SKM-1 treated with dmso at 0.1 percent for 144 hours (cell line): ENCODE data around the gene FSIP1.

Source experiments
- DNase-seq: peaks from one replicate; lab custom pipeline; 2025; ENCODE audit not compliant: unreplicated experiment; lab: John Stamatoyannopoulos, UW

The FSIP1 gene

DNA sequence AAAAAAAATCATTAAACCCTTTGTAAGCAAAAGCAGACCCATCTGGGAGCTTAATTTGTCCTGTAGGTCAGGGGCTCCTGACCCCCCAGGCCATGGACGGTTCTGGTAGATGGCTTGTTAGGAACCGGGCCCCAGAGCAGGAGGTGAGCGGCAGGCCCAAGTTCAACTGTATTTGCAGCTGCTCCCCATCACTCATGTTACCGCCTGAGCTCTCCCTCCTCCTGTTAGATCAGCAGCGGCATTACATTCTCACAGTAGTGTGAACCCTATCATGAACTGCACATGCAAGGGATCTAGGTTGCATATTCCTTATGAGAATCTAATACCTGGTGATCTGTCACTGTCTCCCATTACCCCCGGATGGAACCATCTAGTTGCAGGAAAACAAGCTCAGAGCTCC is 60.7 kb downstream of the FSIP1 start:
- DNase-seq: no peak

DNA sequence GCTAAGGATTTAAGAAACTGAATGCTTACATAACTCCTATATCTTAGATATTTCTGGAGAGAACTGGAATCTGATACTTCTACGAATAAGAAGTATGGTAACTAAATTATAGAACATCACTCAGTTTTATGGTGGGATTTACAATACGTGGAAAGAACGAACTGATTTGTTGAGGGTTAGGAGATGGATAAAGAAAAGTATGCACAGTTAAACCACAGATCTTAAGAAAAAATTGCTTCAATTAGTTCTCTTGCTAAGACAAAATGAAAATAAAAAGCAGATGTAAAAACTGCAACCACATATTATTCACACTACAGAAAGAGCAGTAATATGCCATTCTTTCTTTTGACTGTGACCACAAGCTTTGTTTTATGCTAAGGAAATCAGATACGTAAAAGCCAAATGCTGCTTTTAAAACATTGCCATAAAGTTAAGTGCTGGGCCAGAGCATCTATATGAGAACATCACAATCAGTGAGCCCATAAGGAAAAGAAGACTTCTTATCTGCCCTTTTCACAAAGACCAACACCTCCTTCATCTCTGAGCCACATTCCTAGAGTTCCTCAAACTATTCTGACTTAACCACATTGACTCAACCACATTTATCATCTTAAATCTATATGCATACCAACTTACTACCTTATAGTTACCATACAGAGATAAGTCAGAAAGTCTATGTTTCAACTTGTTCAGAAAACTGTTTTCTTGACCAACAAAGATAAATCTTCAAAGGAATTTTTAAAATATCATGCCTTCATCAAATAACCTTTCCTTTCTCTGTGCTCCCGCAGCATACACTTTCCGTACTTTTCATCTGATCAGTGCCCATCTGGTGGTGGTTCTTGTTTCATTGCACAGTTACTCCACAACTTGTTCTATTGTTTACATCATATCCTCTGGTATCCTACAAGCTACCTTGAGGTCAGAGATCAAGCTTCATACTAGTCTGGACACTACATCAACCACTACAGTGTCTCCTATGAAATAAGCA is 61.7 kb downstream of the FSIP1 start:
- no peak for DNase-seq

DNA sequence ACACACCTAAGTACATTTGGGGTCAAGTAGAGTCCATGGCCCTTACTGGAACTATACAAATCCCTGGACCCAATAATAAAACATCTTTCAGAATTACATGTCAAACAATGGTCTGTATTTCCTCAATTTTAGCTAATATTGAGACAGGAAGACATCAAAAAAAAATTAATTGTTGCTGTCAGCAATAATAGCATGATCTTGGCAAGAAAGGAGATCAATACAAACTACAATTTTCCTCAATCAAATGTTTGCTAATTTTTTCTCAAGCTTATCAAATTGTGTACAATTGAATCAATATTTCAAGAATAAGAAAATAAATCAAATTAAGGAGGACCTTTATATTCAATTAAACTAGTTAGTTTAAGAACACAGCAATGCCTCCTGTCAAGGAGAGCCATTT is 62.6 kb downstream of the FSIP1 start:
- no peak for DNase-seq

DNA sequence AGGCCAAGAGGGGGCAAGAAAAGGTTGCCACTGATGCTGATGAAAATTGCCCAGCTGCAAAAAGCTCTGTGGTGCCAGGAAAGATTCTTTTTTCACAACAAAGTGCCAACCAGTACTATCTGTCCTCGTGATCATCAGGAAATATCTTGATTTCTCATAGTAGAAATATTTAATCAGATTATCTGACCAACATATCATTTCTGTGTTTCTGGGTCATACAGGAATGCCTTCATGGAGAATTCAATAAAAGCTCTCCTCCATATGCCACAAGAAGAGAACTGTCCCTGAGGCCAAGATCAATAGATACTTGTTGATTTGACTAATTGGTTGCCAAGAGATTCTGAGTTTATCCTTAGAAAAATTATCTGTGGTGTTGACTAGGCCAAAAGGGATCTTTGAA is 63.5 kb downstream of the FSIP1 start:
- no peak for DNase-seq

DNA sequence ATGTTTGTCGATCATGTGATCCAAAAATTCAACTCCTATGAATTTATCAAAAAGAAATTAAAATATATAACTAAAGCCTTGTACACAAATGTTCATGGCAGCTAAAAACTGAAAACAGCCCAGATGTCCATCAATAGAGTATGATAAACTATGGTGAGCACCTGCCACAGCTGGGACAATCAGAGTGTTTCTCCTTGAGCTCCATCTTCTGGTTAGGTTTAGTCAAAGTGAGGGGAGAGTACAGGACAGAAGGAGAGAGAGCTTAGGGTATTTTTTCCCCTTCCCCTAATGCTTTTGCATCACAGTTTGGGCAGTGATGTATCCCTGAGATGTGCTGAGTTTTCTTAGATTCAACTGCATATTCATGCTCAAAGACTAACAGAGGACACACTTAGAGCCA is 65.5 kb downstream of the FSIP1 start:
- DNase-seq: no peak

DNA sequence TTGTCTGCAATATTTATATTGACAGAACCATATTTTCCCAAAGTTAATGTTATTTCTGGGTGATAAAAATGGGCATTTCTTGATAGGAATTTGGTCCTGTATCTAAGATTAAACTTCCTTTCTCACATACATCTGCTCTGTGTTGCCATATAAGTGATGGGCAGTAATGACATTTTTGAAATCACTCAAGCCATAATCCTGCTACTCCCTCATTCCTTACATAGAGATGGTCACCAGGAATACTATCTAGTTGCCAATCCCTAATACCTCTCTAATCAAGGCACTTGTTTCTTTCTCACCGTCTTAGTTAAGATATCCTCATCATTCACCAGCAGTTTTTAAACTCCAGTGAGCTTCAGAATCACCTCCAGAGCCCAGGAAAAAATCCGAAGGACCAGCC is 68.4 kb downstream of the FSIP1 start:
- no peak for DNase-seq

DNA sequence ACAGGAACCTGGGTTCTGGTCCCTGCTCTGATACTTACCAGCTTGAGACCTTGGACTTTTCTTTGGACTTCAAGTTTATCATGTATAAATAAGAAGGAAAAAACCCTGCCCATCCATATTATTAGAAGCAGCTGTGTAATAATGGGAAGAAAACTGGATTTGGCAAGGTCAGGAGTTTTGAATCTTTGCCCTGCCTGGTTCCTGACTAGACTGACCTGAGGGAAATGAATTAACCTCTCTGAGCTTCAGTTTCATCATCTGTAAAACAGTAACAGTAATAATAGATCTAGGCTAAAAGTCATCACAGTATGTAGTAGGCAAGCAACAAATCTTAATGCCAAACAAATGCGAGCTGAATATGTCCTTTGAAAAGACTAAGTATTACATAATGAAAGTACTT is 68.8 kb downstream of the FSIP1 start:
- DNase-seq: no peak

DNA sequence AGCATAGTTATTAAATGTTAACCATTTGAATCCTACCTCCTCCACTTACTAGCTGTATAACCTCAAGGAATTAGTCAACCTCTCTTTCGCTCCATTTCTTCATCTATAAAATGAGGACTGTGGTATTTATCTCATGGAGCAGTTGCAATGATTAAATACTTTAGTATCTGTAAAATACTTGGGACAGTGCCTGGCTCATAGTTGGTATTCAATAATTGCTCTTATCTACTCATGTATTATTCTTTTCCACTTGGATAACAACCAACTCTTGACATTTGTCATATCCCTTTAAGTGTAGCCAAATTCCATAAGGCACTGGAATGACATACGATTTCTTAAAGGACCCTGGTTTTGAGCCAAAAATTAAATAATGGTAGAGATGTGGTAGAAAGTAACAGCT is 72.0 kb downstream of the FSIP1 start:
- DNase-seq: no peak

DNA sequence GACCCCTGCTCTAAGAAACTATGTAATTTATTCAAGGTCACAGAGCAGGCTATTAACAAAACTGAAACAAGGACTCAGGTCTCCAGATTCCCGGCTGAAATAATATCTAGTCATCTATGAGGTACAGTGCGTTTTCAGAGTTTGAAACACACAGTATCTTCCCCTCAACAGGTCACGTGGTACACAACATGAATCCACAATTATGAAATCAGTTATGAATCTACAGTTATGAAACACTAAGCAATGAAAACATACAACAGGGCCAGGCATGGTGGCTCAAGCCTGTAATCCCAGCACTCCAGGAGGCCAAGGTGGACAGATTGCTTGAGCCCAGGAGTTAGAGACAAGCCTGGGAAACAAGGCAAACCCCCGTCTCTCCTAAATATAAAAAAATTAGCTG is 72.7 kb downstream of the FSIP1 start:
- DNase-seq: no peak

DNA sequence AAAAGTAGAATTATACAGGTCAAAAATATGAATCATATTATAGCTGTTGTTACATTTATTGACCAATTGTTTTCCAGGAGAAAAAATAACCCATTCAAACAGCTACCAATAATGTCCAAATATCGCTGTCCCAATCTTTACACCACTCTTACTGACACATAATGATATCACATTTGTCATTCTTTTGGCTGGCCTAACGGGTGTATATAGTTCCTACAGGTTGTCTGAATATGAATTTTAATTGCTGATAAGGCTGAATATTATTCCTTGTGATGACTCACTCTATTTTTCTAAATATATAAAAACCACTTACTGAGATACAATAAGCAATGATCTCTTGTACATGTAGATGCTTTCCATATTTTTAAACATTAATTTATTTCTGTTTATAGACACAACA is 76.4 kb downstream of the FSIP1 start:
- DNase-seq: no peak

DNA sequence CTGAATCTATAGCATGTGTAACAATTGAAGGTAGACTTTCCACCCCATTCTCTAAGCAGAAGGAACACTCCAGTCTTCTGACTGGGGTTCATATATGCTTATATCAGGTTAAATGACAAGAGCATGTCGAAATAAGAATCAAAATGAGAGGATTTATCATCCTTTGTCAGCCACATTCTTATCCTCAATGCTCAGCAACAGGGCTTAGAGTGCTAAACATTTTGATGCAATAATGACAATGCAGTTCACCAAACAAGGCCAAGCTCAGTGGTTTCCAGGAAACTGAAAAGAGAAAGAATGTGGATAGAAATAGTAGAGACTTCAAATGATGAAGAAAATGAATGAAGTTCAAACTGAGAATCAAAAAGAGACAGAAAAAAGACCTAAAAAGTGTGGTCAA is 78.0 kb downstream of the FSIP1 start:
- no peak for DNase-seq

DNA sequence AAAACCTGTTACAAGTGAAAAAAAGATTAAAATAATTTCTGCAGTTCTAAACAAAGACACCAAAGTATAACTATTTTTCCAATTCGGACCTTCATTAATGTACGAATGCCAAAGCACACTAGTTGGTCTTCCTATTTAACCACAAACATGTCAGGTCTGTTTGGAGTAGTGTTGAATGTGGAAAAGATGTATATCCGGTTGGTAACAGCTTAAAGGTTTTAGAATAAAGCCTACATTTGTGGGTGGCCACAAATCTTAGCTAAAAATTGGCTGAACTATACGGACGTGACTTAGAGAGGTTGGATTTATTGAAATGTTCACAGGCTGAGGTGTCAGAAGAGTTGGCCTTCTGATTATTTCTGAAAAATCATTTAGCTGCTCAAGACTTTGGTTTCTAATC is 78.4 kb downstream of the FSIP1 start:
- no peak for DNase-seq

DNA sequence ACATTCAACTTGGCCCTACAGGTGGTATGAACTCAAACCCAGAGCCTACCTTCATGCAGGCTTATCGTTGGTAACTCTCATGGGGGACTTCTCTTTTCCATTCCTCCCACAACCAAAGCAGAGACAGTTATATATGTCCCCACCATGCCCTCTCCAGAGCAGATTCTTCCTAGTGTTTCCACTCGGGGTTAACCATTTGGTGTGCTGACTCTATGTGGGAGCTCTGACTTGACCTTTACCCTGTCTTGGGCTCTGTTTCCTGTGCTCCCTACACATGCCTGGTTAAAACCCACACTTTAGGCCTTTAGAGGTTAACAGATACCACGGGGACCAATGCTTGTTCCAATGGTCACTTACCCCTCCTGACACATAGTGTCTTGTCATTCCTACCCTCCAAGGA is 80.7 kb downstream of the FSIP1 start:
- no peak for DNase-seq

DNA sequence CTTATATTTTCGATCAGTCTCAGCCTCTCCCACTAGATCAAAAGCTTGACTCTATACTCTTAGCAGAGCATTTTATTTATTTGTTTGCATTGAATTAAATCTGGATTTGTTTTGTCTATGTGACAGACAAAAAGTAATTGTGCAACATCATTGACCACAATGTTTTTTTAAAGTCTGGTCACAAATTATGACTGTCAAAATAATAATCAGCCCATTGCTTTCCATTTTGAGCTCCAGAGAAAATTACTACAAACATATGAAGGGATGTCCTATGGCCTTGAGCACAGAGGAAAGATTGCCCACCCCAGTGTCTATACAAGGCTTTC is 82.3 kb downstream of the FSIP1 start:
- DNase-seq: no peak

DNA sequence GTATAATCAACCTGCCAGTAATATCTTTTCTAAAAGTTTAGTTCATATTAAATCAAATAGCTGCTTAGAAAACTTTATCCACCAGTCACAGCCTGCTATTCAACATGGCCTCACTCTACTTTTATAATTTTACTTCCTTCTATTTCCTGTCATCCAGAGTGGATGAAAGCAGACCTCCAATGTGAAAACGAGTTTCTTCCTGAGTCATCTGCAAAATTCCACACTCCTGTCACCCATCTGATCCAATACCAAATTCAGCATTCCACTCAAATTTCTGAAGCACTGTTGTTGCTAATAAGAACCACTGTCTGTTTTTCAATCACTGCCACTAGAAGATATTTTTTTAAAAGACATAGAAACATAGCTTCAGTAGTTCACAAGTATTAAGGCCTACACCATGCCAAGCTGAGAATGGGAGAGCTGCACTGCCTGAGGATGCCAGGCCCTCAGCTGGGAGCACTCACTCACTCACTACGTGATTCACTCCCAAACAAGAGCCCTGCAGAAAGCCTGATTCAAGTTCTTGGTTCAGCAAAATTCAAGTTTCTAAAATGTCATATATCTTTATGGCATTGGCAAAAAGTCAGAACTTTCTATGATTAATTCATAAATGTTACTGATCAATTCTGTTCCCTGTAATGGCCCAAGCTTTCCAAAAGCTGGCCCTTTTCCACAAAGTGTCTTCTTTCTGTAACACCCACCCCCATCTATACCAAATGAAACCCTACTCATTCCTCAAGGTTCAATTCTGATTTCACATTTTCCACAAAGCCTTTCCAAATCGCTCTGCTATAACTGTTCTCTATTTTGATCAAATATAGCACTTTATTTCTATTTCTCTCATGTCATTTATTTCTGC is 82.9 kb downstream of the FSIP1 start:
- DNase-seq: no peak

DNA sequence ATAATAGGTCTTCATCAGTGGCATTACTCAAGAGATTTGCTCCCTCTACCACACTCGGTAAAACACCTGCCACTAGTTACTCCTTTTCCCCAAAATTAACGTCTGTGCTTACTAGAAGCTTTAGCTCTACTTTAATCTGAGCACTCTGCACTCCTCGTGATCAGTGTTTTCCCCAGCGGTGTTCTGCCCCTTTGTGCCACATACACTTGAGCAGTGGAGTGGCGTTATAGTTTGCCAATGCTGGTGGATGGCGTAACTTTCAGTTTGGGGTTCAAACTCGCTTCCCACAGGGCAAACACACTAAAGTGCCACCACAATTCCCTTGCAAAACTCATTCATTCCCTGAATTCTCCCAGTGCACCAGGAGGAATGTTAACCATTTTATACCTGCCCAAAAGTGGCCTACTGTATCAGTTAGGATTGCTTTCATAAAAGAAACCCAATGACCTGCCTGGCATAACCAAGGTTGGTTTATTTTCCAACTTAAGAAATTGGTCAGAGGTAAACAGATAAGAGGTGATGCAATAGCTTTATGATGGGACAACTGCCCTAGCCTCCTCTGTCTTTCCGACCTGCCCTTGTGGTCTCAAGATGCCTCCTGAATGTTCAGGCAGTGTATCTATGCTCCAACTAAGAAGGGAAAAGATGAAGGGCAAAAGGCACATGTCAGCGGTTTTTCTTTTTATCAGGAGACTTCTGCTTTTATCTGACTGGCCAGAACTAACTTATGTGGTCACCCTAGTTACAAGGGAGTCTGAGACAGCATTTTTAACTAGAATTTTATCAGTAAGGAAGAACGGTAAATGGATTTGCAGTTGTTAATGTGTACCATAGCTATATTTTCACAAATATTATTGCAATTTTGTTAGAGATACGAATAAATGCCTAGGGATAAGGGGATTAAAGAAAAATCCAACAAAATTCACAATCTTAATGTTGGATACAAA is 83.9 kb downstream of the FSIP1 start:
- no peak for DNase-seq

DNA sequence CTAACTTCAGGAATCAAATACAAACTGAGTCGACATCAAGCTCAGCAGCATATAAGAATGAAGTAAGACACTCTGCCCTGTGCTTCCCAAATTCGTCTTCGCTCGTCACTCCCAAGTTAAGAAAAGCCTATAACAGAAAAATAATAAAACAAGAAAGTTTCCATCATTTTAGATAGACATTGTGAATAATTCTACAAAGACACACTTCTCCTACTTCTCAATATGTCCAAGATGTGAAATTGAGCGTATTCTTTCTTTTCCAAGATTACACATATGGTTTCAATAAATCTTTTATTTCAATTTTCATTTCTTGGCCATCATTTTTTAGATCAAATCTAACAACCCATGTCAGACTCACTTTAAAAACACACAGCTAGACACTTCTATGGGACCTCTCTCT is 85.1 kb downstream of the FSIP1 start:
- DNase-seq: no peak

DNA sequence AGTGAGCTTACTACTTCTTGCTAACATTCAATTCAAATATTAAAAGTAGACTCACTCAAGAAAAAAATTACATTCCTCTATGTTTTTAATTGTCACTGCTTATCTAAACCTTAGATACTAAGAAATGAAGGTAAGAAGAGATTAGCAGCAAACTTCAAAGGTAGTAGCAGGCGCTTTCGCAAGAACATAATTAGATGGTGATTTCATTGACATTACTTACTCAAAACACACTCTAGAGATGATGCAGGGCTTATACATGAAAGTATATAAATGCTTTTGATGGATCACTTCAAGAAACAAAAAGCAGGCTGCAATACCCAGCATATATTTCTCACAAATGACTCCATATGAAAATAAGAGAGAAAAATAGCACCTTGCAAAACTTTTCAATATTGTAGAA is 86.8 kb downstream of the FSIP1 start:
- DNase-seq: no peak

DNA sequence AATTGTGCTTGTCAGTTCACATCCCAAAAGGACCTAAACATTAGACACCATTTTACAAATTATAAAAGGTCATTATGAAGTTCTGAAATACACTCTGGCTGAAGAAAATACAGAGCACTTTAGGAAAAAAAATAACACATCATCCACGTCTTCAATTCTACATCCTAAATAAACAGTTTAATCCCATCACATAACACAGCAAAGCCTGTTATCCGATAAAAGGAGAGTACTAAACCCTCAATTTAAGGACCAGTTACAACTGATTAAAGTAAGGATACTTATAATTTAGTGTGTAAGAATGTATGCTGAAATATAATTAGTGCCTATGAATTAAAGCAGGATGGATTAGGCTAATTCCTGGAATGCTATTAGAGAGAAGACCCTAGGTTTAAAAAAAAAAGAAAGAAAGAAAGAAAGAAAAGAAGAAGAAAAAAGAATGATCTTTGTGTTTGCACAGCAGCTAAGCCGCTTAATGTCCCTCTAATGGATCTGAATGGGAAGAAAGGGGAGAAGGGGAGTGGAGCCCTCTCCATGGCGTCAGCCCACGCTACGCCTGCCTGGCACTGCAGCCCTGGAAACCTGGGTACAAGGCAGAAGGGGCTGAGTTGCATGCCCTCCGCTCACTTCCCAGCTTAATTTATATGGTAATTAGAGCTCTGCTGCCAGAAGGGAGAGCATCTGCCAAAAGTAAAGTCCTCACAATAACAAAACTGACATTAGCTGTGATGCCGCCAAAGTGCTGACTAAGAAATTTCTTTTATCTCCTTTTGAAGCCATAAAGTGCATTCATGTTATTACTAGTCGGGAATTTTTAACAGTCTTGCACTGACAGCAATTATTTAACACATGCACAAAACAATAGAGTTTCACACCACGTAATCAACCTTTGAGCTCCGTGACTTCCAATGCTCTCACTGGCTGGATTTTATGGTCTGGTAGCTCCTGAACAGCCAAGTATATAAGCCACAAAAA is 90.0 kb downstream of the FSIP1 start:
- DNase-seq: no peak
